SH-SY5Y (cell line): ENCODE data around the gene STAP1.

Source experiments
- GATA2 ChIP-seq: IDR thresholded peaks from 2 replicates; pipeline ENCODE4 v1.6.1; 2011; ENCODE audit warnings: mild to moderate bottlenecking, low read depth, low read length
- GATA3 ChIP-seq: IDR thresholded peaks from 2 replicates; pipeline ENCODE4 v1.6.1; 2011; ENCODE audit warnings: low read depth, mild to moderate bottlenecking, low read length, moderate library complexity

DNA sequence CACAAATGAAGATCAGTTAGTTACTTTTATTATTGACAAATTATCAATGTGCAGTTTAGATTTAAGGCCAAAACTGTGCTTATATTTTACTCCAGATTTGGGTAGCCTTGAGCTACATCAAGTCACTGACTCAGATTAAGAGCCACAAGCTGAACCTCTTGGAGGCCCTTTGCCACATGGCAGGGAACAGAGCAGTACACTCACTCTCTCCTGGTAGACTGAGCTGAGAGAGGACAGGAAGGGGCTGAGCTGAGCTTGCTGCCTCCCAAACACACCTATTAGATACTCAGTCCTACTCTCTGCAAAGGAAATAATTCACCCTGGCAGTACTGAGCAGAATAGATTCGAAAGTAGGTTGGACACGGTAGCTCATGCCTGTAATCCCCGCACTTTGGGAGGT lies 7.8 kb downstream of the STAP1 start:
- TF ChIP-seq GATA2: no peak
- no peak for TF ChIP-seq GATA3
